NCI-H1105 treated with DMSO at 0.1 percent for 48 hours (cell line): Measurements from ENCODE around the gene CUBN.

ENCODE experiments used
- DNase-seq: peaks from one replicate; lab custom pipeline; 2025; lab: John Stamatoyannopoulos, UW

Gene CUBN

GRCh38 chr10:17010363-17011145, 119.1 kb downstream of the CUBN start:
- no peak for DNase-seq

DNA sequence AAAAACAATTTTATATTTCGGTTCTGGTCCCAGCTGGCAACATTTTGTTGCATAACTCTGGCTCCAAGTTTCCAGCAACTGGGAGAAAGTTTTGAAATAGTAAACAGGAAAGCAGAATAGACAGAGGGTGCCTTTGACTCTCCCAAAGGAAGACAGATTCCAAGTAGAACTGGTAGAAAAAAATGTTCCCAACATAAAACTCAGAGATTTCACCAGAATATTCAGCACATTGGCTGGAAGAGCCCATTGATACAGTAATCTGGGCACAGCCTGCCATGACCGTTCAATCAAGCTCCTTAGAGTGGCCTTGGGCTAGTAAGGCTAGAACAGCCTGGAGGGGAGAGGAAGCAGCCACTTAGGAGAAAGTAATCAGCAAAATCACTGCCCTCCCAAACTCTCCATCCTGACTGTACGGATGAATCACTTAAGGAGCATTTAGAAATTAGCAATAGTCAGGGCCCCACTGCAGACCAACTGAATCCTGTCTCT, 120.4 kb downstream of the CUBN start:
- DNase-seq, result no peak

DNA sequence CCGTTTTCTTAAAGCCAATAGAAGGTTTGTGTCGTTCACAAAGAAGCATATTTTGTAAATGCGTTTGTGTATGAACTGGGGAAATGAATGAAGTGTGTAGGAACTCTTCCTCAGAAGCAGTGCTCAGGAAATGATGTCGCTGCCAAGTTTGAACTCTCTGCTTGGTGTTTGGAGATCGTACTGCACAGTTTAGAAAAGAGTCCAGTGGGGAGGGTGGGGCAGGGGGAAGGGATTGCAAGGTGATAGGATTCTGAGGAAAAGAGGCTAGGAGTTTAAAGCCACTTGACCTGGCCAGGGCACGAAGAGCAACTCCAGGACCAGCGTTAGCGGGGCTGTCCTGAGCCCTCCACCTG, 122.2 kb downstream of the CUBN start:
- no peak for DNase-seq

DNA sequence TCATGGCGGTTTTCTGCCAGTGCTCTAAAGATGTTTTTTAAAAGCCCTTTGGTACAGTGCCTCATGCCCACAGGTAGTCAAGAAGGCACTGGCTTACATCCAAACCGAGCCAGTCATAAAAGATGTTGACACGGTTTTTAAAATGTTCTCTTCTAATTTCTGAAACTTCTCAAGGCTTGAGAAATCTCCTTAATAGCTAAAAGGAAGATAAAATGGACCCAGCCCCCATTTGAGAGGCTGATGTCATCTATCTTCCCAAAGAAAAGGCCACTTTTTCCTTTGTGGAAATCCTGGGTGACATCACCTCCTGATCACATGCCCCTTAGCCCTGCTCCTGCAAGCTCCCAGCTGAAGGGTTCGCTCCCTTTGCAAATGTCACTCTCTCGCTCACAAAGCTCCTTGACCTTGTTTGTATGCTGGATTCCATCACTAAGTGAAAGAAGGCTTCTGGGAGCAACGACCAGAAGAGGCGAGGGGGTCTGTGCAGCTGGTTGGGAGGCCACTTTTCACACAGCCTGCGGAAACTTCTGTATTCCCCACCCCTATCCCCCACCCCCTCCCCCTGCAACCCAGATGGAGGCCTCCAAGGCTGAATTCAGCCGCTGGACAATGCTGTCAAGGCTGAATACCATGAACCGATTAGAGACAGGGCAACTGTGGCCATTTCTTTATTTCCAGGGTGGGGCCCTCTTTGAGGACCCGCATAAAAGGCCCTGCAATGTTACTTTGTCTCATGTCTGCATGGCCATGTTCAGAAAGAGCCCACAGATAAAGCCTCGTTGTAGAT, 122.8 kb downstream of the CUBN start:
- DNase-seq, result no peak

DNA sequence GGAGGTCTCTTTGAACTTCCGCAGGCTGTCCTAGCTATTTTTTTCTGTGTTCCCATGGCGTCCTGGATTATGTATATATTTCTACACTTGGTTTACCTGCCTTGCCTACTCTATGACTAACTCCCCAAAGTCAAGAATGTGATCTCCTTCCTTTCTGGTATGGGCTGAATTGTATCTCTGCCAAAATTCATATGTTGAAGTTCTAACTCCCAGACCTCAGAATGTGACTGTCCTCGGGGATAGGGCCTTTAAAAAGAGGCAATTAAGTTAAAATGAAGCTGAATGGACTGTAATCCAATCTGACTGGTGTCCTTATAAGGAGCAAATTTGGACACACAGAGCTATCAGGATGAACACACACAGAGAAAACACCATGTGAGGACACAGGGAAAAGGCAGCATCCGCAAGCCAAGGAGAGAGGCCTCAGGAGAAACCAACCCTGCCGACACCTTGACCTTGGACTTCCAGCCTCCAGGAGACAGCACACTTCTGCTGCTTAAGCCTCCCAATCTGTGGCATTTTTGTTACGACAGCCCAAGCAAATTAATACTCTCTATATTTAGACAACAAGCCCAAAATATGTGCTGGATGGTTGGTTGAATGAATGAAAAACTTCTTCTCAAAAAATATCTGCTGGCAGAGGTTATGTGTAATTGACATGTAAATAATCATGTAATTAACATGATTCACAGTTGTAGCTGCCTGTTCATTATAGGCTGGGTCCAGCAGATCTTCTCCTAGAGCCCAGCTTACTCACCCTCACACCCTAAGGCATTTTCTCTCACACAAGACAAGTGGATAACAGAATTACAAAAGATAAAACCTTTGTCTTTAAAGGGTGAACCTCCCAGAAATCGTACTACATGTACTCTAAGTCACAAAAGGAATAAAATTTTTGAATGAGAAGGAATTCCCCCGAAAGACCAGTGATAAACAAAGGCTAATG, 123.7 kb downstream of the CUBN start:
- no peak for DNase-seq

GRCh38 chr10:17004801-17005380, 124.7 kb downstream of the CUBN start:
- no peak for DNase-seq

GRCh38 chr10:17003651-17004286, 125.8 kb downstream of the CUBN start:
- DNase-seq, result no peak

DNA sequence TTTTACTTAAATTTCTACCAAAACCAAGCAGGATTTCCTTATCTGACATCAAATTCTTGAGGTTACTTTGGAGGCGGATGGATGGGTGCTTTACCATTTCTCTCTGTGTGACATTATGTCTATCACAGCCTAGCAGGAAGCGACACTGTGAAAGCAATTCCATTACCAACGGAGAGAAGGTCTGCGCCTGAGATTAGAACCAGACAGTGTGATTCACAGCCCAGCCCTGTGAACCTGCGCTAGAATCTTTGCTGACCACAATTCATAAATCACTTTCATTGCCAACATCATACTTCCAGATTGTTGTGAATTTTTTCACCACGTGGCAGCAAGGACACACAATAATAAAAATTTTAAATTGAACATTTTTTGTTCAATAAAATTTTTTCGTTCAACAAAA, 126.5 kb downstream of the CUBN start:
- DNase-seq, result no peak

DNA sequence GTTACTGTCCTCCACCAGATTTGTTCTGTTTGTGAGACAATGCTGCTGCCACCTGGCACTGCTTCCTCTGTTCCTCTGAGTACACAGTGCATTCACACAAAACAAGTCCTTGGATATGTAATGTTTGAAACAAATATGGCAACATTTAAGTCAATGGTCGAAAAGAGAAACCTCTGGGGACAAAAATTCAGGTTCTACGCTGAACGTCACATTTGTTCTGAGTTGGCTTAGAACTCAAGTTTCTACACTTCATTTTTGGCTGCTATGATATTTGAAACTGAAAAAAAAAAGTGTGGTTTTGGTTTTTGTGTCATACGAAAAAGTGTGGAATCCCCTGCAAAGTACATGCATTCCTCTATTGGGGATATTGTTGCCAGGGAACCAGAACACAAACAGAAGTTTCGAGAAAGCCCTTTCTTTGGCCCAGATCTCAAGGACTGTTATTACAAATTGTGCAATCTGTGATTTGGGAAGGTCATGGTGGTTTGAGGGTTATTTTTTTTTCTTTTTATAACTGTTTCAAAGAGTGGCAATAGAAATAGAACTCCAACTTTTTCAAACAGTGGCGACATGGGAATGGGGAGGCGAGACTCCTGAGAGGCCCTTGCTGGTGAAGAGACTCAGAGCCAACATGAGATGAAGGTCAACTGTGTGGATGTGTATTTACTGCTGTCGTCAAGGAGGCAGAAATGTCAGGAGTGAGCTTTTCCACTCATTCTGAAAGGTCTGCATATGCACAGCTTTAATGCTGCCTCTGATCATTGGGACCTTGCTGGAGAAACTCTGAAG, 127.5 kb downstream of the CUBN start:
- no peak for DNase-seq

GRCh38 chr10:17001297-17001744, 128.3 kb downstream of the CUBN start:
- DNase-seq, result no peak

DNA sequence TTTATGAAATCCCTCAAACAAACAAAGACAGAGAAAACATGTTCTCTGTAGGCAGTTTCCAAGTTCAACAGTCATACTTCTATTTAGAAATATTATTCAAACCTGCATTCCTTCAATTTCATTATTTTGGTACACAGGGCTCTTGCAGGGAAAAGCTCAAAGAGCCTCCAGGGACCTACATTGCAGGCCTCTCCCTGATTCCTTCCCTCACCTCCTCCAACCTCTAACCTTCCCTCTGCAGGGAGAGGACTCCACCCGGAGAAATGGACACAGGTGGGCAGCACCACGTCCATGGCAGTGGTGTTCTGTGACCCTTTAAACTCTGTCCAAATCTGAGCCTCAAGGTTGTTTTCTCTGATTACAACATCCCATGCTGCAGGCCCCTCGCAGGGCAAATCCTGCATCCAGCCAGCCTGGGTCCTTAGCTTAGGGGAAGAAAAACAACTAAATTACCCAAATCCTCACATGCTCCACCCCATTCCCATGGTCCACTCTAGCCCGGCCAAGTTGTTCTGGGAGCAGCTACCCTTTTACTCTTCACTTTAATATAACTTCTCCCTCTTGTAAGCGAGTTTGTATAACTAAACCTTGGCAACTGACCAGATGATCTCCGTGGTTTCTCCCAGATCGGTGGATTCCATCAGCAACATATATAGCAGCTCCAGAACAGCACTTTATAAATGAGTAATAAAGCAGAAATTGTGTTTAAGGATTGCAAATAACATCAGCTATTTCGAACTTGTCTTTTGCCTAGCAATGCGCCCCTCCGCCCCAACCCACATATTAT, 129.8 kb downstream of the CUBN start:
- no peak for DNase-seq

DNA sequence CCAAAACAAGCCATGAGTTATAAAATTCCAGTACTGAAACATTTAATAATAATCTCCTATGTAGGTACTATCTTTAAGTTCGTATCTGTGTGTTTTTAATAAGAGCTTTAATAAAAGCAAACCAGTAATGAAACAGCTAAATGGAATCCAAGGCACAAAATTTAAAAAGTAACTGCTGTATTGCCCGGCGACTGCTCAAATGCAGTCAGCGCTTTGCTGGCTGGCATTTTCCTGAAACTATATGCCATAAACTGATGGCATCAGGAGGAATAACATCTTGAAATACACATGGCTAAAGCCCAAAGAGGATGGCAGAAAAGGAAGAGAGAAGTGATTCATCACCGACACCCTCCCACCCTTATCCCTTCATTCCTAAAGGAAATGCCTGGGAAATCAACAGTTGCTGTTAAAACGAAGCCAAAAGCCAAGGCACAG, 133.1 kb downstream of the CUBN start:
- no peak for DNase-seq

- no peak for DNase-seq
These were observed 133.6 kb downstream of the CUBN start for GRCh38 chr10:16995867-16996529.

DNA sequence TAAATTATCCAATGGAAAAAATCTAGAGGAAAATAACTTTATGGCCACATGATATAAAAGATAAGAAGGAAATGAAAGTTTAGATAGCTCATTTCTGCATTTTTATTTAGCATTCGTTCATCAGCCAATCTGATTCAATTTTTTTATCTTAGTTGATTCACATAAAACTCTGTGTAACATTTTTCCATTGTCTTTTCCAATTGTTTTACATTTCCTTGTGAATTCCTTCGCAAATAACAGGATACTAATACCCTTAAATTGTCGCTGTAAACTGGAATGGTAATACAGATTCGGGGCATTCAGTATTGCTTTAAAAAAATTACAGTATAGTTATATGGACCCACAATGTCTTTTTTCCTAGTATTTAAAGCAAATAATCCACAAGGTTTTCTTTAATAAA, 136.4 kb downstream of the CUBN start:
- no peak for DNase-seq

GRCh38 chr10:16992611-16993119, 136.9 kb downstream of the CUBN start:
- no peak for DNase-seq

DNA sequence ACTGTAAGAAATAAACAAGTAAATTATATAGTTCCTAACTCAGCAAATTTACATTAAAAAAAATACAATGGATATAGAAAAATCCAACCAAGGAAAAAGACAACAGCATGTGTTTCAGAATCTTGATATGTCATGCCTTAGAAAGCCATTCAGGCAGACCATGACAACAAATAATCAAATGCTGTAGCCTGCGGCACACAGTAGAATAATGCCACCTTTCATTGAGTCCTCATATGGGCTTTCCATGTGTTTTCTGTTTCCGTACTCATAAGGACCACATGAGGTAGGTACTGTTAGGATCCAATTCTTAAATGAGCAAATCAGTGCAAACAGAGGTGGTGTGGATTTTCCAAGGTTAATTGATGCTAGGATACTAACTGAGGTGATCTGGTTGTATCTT, 138.6 kb downstream of the CUBN start:
- DNase-seq, result no peak

DNA sequence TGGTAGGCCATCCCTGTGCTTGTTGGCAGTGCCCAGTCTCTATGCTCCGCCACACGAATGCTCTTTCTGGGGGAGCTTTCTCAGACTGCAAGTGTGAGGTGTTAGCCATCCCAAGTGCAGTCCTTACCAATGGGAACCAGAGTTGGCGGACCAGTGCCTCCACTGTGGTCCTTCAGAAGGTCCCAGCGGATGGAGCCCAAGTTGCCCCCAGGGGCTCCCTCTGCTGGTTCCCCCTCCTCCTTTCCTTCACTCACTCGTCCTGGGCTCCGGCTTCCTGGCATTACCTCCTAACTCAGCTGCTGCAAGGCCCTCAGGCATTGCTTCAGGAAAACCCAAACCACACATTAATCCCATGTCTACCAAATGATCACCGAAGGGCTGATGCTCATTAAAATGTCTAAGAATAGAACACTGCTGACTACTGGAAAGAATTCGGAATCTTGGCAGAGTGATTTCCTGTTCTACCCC, 139.8 kb downstream of the CUBN start:
- DNase-seq, result no peak

- no peak for DNase-seq
These were observed 140.7 kb downstream of the CUBN start for GRCh38 chr10:16988900-16989299.
